Astrocyte of the spinal cord (primary cell): Measurements from ENCODE around the gene NARS2.
A peak's percentile ranks its signal among the peaks of the same experiment; 100 is the strongest.
"Not testable (repeated sequence)": the region's sequence is repeated elsewhere in the genome, so short reads cannot be mapped to it uniquely, and the experiment has no call there.

ENCODE experiments used
- DNase-seq: peaks from one replicate; pipeline ENCODE4 v3.0.0; 2011; ENCODE audit warnings: low read depth, low spot score
- H3K4me3 ChIP-seq: 2 replicates; pipeline ENCODE4 v1.5.1; 2011; ENCODE audit warnings: low read depth, mild to moderate bottlenecking, low read length, moderate library complexity
- in situ Hi-C: cut with HindIII; loops from 2 replicates; pipeline ENCODE4 v1.10.0; 2017; ENCODE audit warnings: low sequenced_read_pairs
- TF ChIP-seq, protein P1 (sequence below): IDR thresholded peaks from 2 replicates; pipeline ENCODE4 v1.5.1; 2012; ENCODE audit warnings: low read depth, mild to moderate bottlenecking, low read length, inconsistent platforms

Gene NARS2

DNA sequence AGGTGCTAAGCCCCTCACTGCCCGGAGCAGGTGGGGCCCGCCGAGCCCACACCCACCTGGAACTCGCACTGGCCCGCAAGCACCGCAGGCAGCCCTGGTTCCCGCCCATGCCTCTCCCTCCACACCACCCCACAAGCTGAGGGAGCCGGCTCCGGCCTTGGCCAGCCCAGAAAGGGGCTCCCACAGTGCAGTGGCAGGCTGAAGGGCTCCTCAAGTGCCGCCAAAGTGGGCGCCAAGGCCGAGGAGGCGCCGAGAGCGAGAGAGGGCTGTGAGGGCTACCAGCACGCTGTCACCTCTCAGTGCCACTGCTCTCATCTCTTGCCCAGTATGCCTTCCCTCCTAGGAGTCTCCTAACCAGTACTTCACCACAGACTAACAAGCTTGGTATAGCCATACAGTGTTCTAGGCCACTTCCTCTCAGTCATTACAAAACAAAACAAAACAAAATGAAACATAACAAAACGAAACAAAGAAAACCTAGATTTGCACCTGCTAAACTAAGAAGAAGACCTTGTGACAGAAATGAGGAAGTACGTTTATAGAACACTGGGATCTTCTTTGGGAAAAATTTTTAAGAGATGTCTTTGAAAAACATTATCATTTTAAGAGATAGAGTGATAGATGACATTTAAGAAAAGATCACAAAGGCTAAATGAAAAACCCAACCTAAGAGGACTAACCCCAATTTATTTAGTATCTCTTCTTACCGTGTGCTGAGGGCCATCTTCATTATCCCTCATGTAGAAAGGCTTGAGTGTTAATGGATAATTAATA, 109.3 kb downstream of the NARS2 start:
- DNase-seq, result no peak
- TF ChIP-seq, protein P1, sequence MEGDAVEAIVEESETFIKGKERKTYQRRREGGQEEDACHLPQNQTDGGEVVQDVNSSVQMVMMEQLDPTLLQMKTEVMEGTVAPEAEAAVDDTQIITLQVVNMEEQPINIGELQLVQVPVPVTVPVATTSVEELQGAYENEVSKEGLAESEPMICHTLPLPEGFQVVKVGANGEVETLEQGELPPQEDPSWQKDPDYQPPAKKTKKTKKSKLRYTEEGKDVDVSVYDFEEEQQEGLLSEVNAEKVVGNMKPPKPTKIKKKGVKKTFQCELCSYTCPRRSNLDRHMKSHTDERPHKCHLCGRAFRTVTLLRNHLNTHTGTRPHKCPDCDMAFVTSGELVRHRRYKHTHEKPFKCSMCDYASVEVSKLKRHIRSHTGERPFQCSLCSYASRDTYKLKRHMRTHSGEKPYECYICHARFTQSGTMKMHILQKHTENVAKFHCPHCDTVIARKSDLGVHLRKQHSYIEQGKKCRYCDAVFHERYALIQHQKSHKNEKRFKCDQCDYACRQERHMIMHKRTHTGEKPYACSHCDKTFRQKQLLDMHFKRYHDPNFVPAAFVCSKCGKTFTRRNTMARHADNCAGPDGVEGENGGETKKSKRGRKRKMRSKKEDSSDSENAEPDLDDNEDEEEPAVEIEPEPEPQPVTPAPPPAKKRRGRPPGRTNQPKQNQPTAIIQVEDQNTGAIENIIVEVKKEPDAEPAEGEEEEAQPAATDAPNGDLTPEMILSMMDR, result no peak
- H3K4me3 ChIP-seq, result no peak overlapping the region
- in situ Hi-C loops, result no loop called here

DNA sequence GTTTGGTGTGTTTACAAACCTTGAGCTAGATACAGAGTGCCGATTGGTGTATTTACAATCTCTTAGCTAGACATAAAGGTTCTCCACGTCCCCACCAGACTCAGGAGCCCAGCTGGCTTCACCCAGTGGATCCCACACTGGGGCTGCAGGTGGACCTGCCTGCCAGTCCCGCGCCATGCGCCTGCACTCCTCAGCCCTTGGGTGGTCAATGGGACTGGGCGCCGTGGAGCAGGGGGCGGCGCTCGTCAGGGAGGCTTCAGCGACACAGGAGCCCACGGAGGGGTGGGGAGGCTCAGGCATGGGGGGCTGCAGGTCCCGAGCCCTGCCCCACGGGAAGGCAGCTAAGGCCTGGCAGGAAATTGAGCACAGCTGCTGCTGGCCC, 109.9 kb downstream of the NARS2 start:
- DNase-seq, in situ Hi-C loops, H3K4me3 ChIP-seq: not testable (repeated sequence)

DNA sequence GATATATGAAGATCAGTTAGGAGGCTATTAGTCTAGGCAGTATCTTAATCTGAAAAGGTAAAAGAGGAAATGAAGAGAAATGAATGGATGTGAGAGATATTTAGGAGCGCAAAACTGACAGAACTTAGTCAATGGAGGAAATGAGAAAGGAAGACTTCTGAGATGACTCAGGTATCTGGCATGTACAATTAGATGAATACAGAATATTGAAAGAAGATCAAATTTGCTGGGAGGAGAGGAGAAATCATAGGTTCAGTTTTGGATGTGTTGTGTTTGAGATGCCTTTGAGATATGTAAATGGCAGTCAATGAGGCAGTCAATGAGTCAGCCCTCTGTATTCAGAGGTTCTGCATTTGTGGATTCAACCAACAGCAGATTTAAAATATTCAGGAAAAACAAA, 114.2 kb downstream of the NARS2 start:
- in situ Hi-C loops, result no loop called here
- TF ChIP-seq, protein P1, result no peak
- no peak overlapping the region for H3K4me3 ChIP-seq
- peak; percentile 52 for DNase-seq

DNA sequence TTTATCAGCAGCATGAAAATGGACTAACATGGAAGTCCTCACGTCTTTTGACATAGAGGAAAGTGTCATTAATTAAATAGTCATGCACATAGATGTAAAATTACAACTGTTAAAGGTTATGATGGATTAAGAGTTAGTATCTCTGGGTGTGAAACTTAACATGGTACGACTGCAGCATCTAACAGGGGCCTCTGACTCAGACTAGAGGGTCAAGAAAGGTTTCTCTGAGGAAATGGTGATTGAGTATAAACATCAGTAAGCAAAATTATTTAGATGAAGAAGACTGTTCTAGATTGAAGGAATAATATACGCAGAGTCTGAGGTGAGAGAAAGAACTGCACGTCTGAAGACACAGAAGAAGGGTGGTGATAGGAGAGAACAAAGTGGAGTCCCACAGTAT, 114.9 kb downstream of the NARS2 start:
- no peak for DNase-seq
- H3K4me3 ChIP-seq, result no peak overlapping the region
- TF ChIP-seq, protein P1, result no peak
- in situ Hi-C loops, result no loop called here

DNA sequence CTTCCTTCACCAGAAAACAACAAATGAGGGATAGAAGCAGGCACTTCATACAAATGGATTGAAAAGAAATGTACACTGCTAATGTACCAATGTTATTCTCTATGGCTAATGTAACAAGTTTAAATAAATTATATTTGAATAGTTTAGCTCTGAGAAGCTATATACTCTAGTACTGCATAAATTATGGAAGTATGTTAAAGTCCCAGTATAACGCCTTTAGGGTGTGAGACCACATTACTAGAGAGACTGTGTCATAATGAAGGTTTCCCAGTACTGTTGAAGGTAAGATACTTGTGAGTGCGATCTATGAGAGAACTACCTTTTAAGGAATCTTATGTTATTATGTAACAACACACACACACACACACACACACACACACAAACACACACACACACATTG, 117.2 kb downstream of the NARS2 start:
- TF ChIP-seq, protein P1, result no peak
- no peak overlapping the region for H3K4me3 ChIP-seq
- in situ Hi-C loops, result no loop called here
- DNase-seq, result no peak

DNA sequence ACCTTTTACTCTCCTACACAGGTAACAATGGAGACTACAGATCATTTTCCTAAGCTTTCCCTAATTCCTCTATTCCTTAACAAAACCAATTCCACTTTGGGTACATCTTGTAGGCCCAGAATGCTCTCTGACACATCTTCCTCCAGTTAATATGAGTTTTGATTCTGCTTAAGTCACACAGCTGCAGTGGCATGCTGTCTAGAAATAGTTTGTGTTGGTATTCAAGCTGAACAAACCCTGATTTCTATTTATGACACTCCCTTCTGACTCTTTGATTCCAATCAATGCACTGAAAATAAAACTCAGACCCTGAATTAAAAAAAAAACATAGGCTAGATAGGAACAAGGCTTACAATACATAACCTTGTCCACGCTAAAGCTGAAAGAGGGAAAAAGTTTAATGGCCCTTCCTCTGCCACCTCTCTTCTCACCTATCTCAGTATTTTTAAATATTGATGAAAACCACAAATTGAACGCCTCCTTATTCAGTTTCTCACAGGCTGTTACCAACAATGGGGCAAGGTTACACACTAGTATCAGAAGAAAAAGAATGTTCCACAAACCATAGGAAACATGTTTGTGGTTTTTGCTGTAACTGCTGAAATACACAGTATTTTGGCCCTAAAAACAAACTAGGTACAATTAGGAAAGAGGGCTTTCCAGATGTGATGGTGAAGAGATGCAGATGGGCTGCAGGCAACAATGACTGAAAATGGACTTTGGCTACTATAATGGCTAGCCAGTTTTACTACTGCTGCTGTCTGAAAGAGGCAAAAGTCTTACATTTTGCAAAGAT, 121.3 kb downstream of the NARS2 start:
- in situ Hi-C loops, result no loop called here
- DNase-seq, result peak; percentile 32
- TF ChIP-seq, protein P1, result no peak
- no peak overlapping the region for H3K4me3 ChIP-seq

DNA sequence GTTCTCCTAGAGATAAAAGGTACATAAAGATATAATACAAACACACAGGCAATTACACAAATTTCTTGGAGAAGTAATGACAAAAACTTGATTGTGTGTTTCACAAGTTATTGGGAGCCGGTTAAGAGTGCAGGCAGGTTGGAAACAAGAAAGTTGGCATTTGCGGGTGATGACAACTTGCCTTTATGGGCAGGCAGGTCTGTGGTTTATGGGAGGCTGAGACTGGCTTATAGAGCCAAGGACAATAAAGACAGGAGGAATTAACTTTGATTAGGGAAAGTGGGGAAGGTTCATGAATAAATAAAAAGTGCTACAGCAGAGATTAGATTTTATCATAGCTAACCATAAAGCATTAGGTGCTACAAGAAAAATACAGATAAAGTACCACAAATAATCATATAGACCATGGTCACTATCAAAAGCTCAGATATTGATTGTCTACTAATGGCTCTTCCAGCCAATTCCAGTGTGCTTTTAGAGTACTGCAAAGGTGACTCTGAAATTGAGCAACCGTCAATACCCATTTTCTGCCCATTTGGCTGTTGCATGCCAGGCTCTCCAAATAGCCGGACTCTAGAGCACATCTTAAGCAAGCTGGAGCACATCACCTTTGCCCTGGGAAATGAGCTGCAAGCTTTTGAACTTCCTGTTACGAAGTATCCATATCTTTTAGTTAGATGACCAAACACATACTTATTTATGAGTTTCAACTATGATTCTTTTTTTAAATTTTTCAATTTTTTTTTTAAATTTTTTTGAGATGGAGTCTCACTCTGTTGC, 123.1 kb downstream of the NARS2 start:
- TF ChIP-seq, protein P1, result no peak
- DNase-seq, result no peak
- in situ Hi-C loops, result no loop called here
- H3K4me3 ChIP-seq, result no peak overlapping the region
